ENCODE data around the gene TMEM135.

The TMEM135 gene

DNA sequence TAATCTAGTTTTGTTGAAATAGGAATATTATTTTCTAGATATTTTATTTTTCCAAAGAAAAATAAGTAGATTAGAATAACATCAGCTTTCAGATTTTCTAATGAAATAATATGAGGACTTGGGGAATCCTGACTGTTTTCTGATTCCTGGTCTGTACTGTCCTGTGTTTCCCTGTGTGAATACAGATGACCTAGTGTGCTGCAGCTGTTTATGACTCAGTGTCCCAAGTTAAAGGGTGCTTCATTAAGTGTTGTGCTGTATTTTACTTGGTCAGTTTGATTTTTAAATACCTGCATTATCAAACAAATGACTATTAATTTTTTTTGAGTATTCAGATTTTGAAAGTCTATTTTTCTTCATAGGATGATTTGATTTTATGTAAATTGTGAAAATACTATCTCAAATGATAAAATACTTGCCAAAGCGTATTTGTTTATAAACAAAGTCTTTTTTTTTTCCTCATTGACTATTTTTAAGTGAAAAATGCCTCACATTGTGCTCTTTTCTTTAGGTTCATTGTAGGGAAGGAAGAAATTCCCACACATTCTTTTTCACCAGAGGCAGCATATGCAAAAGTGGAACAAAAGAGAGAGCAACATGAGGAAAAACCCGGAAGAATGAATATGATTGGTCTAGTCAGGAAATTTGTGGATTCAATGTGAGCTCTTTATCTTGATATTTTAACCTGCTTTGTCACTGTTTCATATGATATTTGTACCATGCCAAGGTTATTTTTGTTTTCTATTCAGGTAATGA is 264.2 kb downstream of the TMEM135 start:
- DNase-seq (ENCODE audit: low read depth) = no peak

GRCh38 chr11:87304412-87304811 is 266.7 kb downstream of the TMEM135 start:
- no peak for DNase-seq (ENCODE audit: low read depth)

DNA sequence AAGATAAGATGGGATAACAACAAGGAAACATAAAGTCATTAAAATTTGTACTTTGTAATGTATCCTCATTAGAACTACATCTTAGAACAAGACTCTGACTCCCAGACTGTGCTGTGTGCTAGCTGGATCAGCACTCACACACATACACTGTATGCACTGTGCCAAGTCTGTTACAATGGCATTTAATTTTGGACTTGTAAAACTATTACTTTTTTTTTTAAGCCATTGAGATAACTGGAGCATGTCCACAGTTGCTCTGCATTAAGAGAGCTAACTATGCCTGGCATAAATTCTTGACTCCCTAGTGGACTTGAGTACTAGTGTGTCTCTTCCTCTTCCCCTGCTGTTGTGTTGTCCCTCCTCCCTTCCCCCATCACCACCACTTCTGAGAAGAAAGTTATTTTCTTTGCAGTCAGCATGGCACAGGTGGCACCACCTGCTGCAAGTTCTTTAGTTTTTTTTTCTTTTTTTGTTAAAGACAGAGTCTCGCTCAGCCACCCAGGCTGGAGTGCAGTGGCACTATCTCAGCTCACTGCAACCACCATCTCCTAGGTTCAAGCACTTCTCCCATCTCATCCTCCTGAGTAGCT is 268.6 kb downstream of the TMEM135 start:
- no peak for DNase-seq (ENCODE audit: low read depth)

DNA sequence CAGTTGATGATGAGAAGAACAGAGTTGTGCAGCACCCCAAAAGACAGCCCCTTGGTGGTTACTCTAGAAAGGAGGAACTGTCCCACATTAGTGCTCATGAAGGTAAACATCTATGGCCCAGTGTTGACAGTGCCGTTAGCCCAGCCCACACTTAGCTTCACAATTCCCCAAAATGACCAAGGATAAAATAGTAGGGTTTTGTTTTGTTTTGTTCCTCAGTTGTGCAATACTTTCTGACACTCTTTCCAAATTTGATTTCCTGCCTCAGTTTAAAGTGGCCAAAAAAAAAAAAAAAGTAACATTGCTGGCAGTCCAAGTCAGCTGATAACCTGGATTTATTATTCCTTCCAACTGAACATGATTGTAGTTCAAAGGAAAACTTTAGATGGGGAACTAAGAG is 269.4 kb downstream of the TMEM135 start:
- no peak for DNase-seq (ENCODE audit: low read depth)

- no peak for DNase-seq (ENCODE audit: low read depth)
These were observed 277.5 kb downstream of the TMEM135 start for GRCh38 chr11:87315229-87315628.

GRCh38 chr11:87316491-87316890 is 278.8 kb downstream of the TMEM135 start:
- DNase-seq (ENCODE audit: low read depth) = no peak

GRCh38 chr11:87317441-87317840 is 279.7 kb downstream of the TMEM135 start:
- no peak for DNase-seq (ENCODE audit: low read depth)

- DNase-seq (ENCODE audit: low read depth) = no peak
These were observed 282.4 kb downstream of the TMEM135 start for GRCh38 chr11:87320123-87320522.

- no peak for DNase-seq (ENCODE audit: low read depth)
These were observed 284.8 kb downstream of the TMEM135 start for GRCh38 chr11:87322568-87322967.

DNA sequence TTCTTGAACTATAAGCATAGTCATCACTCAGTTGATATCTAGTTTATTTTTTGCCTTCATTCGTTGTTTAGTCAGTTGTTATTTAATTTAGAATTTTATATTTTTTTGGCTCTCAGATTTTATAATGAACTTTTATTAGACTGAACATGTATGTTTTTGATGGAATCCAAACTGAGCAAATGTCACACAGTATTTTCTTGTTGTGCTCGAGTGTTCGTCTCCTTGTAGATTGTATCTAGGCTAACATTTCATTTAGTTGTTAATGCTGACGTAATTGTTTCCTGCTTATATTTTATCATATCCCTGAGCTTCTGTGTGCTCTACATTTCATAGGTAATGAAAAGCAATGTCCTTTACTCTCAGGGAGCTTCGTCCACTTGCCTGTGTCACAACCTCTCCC is 286.2 kb downstream of the TMEM135 start:
- DNase-seq (ENCODE audit: low read depth) = no peak

- no peak for DNase-seq (ENCODE audit: low read depth)
These were observed 287.2 kb downstream of the TMEM135 start for GRCh38 chr11:87324817-87325489.

DNA sequence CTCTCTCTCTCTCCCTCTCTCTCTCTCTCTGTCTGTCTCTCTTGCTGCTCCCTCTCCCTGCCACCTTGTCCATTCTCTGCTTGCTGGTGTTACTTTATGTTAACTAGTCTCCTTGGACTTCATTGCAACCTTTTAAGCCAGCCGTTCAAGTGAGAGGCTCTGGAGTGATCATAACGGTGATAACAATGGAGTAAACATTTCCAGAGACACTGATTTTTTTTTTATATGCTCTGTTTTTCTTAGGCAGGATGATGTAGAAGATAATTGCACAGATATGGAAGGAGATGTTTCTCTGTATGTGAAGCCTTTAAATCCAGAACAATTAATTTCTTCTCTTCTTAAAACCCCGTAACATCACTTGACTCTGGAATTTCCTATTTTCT is 287.7 kb downstream of the TMEM135 start:
- no peak for DNase-seq (ENCODE audit: low read depth)

GRCh38 chr11:87326594-87326993 is 288.9 kb downstream of the TMEM135 start:
- DNase-seq (ENCODE audit: low read depth) = no peak

DNA sequence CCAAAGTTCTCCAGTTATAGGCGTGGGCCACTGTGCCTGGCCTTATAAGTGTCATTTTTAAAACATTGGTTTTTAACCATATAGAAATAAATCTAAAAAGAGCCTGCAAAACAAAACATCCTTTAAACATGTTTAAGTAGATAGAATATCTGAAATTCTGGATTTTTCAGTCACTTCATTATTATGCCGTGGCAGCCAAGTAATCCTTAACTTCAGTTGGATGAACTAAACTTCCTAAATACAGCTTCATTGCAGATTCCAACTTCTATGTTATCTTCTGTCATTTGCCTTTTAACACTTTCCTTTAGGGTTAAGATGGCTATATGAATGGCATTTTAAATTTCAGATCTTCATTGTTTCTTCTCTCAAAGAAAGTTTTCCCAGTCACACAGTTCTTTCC is 291.4 kb downstream of the TMEM135 start:
- DNase-seq (ENCODE audit: low read depth) = no peak

DNA sequence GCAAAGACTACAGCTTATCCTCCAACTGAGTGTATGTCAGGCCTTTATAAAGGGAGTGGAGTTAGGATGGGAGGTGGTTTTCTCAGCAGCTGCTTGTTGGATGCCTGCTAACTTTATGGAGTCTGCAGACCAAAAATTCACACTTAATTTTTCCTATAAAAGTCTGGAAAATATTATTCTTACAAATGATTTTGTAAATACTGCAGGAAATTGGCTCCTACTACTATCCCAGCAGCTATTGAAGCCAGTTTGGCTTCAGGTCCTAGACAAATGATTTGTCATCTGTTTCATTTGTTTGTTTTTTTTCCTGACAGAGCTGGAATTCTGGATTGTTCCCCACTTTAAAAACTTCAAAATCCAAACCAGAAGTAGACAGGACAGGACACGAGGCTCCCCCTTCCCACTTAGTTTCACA is 292.5 kb downstream of the TMEM135 start:
- no peak for DNase-seq (ENCODE audit: low read depth)

- DNase-seq (ENCODE audit: low read depth) = no peak
These were observed 293.5 kb downstream of the TMEM135 start for GRCh38 chr11:87331273-87331672.

GRCh38 chr11:87338046-87338639 is 300.4 kb downstream of the TMEM135 start:
- no peak for DNase-seq (ENCODE audit: low read depth)

- no peak for DNase-seq (ENCODE audit: low read depth)
These were observed 301.7 kb downstream of the TMEM135 start for GRCh38 chr11:87339416-87339815.

DNA sequence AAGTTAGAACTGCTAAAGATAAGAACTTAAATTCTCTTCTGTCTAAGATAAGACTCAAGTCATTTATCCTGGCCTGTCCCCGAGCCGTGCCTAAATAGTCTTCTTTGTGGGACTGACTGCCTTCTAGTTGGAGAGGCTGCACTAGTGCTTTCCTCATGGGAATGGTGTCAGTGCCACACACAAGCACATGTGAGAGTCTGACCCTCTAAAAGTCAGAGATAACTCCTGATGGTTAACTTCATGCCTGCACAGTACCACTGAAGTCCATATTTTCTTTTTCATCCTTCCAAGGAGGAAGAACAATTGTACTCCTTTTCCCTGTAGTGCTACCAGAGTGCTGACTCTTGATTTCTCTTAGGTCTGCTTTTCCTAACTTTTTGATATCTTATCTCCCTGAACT is 309.7 kb downstream of the TMEM135 start:
- no peak for DNase-seq (ENCODE audit: low read depth)

DNA sequence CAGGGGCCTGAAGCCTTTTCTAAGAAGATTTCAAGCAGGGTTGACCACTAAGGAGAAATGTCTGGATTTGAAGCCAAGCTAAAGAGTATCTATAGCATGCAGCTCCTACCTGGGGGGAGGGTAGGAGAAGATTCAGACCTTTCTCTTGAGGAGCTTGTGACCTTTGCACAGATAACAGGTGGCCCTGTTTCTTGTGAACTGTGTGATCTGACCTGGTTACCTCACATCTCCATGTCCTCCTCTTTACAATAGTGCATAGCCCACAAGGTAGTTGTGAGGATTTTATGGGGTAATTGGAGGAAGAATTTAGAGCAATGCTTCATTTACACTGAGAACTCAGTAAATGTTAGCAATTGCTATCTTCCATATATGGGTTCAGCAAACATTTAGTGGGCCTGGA is 310.1 kb downstream of the TMEM135 start:
- no peak for DNase-seq (ENCODE audit: low read depth)

DNA sequence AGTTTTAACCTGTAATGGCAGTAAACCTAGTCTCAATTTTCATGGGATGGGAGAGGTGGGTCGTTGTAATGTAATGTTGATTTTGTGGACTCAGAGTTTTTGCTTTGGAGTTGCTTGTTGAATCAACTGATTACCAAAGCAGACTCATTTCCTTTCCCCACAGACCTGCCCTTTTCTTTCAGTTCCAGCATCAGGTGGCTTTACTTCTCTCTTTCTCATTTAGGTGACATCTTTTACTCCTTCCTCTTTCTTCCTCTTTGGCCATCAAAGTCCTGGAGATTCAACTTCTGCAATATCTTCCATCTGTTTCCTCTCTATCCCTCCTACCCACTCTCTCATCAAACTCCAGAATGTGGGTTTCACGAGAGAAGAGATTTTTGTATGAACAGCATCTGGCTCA is 313.9 kb downstream of the TMEM135 start:
- no peak for DNase-seq (ENCODE audit: low read depth)

GRCh38 chr11:87352759-87353707 is 315.3 kb downstream of the TMEM135 start:
- peak; percentile 75 for DNase-seq (ENCODE audit: low read depth)
